Activated CD8-positive, alpha-beta memory T cell treated with anti-CD3 and anti-CD28 coated beads, Interleukin-2, amount 10 ng/mL, durations not matched to agents 7 days and 5 days (primary cell): ENCODE data around the gene EIF5. TPM values are rescaled to one million over a fixed set of nuclear protein-coding genes. Genes with fewer than 3 reads are reported as not detected.

Experiments used
- ATAC-seq: fragments of 150-1000 bp; cut with Tn5 transposase; one replicate; pipeline ENCODE4 v1.10.0; 2021; ENCODE audit warnings: moderate library complexity
- CTCF ChIA-PET: fragments of 350-600 bp; sonication (Branson Sonifier 250); formaldehyde crosslinking; loops from one replicate; lab custom pipeline; 2021; ENCODE audit warnings: antibody characterized with exemption; lab: Charles Lee
- DNase-seq: peaks from one replicate; pipeline ENCODE4 v3.0.0-alpha.2; 2020
- H3K27ac Mint-ChIP-seq: one replicate; pipeline ENCODE4 v1.8.0; 2021; ENCODE audit warnings: mild to moderate bottlenecking, mixed read lengths
- H3K27me3 Mint-ChIP-seq: one replicate; pipeline ENCODE4 v1.8.0; 2021; ENCODE audit warnings: mixed read lengths
- H3K36me3 Mint-ChIP-seq: one replicate; pipeline ENCODE4 v1.8.0; 2021; ENCODE audit warnings: mild to moderate bottlenecking, mixed read lengths
- H3K4me1 Mint-ChIP-seq: one replicate; pipeline ENCODE4 v1.8.0; 2021; ENCODE audit warnings: mixed read lengths
- H3K4me3 Mint-ChIP-seq: one replicate; pipeline ENCODE4 v1.8.0; 2021; ENCODE audit warnings: mild to moderate bottlenecking, moderate library complexity, mixed read lengths
- H3K9me3 Mint-ChIP-seq: one replicate; pipeline ENCODE4 v1.8.0; 2022; ENCODE audit warnings: low read depth, mixed read lengths
- total RNA-seq, 2 experiments: library from RNA; stranded (reverse); gene quantifications; one replicate each; pipeline ENCODE4 v1.2.3, GENCODE V29; 2021

Gene EIF5
- total RNA-seq, result 100 to 1,000 TPM; 187 to 255 TPM

DNA sequence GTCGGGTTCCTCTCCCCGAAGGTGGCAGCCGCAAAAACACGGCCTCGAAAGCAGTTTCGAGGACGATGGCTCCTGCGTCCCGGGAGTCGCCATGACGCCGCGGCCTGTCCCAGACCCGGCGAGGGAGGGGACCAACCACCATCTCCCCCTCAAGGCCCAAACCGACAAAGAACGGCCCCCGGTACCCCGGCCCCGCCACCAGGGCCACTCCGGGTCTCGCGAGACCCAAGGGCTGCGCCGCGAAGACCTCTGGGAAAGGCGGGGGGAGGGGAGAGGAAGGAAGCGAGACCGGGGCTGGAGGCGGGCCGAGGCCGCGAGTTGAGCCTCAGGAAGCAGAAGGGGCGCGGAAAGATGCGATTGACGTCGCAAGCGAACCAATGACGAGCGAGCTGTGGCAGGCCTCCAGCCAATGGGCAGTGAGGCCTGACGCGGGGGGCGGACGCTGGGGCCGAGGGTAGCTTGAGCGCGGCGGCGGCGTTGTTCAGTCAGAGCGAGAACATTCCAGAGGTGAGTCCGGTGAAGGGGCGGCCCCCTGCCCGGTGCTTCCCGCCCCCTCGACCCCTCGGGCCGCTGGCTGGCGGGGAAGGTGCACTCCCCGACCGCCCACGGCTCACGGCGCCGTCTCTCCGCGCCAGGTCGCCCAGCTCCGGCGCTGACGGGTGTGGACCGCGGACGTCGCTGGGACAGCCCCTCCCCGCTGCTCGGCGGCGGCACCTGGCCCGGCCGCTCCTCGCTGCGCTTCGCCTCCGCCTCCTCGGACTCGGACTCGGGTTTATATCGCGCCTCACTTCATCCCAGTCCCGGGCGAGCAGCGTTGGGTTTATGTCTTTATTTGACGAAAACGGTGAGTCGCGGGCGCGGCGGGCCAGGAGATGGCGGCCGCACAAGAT, at the start of gene EIF5:
EIF5 (plus strand) TSS at position 484 of the 890 bp plus-strand sequence. CDS start 1,624 bp downstream, outside the sequence.
- ATAC-seq (peak; percentile 94), DNase-seq (peak; percentile 99)
- H3K4me3 Mint-ChIP-seq, result peak within 1 kb of the TSS; percentile 95
- H3K4me1 Mint-ChIP-seq, result peaks cover 40% of the 10 kb centered on the region
- CTCF ChIA-PET, result interaction anchor here (0.8 to 3.3 kb wide), 3 partner anchors 57 to 229 kb away, joined by 3 to 17 read pairs (median 4); no protein-coding TSS in a partner anchor
- H3K27ac Mint-ChIP-seq, result peak within 1 kb of the TSS; percentile 92
- H3K27me3 Mint-ChIP-seq, result no peaks in the 10 kb centered on the region
- no peaks in the 10 kb centered on the region for H3K9me3 Mint-ChIP-seq
- peaks cover 43% of the 10 kb centered on the region for H3K36me3 Mint-ChIP-seq

DNA sequence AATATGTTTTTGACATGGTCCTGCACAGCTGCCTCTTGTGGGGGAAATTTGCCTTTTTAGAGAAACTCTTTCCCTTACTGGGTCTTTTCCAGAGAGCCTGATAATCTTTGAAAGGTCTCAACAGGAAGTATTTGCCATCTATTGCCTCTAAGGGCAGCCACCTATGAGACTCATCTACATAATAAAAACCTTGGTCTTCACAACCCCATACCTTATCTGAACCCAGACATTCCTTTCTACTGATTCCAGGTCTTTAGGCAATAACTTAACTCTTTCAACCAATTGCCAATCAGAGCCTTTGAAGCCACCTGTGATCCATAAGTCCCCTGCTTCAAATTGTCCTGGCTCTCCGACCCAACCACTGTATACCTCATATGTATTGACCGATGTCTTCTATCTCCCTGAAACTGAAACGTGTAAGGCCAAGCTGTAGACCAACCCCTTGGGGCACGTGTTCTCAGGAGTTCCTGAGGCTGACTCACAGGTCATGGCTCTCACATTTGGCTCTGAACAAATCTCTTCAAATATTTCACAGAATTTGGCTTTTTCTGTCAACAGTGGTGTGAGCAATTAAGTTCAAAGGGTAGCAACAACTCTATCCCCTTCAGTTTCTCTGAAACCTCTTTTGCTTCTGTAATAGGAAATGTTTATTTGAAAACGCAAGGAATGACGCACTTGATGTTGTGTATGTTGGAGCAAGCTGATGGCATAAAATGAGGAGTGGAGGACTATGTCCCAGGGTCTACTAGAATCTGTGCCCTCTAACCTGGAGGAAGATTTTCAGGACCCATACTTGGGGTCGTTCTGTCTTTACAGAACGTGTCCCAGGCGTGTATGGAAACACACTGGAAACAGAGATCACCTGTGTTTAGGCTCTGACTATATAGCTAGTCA, 49.2 kb upstream of the EIF5 start:
- ATAC-seq (no peak), DNase-seq (no peak)
- Mint-ChIP-seq H3K9me3 (no peaks in the 10 kb centered on the region), H3K27me3 (peaks cover 68% of the 10 kb centered on the region), H3K4me1 (peaks cover 5% of the 10 kb centered on the region), H3K4me3 (no peak overlapping the region), H3K36me3 (peaks cover 2% of the 10 kb centered on the region), H3K27ac (no peak overlapping the region)
- CTCF ChIA-PET, result no interaction called here

DNA sequence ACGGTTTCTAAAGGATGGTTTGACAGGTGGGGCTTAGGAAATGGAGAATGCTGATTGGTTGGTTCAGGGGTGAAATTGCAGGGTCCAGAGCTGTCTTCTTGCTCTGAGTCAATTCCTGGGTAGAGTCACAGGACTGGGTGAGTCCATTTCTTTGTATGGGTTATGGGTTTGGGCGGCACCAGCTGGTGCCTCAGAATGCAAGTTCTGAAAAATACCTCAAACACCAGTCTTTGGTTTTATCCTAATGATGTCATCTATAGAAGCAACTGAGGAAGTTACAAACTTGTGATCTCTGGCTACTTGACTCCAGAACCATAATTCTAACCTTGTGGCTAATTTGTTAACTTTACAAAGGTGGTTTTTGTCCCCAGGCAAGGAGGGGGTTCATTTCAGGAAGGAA, 47.6 kb upstream of the EIF5 start:
- peaks cover 5% of the 10 kb centered on the region for H3K4me1 Mint-ChIP-seq
- no peaks in the 10 kb centered on the region for H3K36me3 Mint-ChIP-seq
- H3K27ac Mint-ChIP-seq, result no peak overlapping the region
- no peak for ATAC-seq
- CTCF ChIA-PET, result interaction anchor here (1.0 kb wide), 1 partner anchor 182 kb away, joined by 3 read pairs; no protein-coding TSS in a partner anchor
- DNase-seq, result no peak
- H3K9me3 Mint-ChIP-seq, result no peaks in the 10 kb centered on the region
- peaks cover 56% of the 10 kb centered on the region for H3K27me3 Mint-ChIP-seq
- no peak overlapping the region for H3K4me3 Mint-ChIP-seq

DNA sequence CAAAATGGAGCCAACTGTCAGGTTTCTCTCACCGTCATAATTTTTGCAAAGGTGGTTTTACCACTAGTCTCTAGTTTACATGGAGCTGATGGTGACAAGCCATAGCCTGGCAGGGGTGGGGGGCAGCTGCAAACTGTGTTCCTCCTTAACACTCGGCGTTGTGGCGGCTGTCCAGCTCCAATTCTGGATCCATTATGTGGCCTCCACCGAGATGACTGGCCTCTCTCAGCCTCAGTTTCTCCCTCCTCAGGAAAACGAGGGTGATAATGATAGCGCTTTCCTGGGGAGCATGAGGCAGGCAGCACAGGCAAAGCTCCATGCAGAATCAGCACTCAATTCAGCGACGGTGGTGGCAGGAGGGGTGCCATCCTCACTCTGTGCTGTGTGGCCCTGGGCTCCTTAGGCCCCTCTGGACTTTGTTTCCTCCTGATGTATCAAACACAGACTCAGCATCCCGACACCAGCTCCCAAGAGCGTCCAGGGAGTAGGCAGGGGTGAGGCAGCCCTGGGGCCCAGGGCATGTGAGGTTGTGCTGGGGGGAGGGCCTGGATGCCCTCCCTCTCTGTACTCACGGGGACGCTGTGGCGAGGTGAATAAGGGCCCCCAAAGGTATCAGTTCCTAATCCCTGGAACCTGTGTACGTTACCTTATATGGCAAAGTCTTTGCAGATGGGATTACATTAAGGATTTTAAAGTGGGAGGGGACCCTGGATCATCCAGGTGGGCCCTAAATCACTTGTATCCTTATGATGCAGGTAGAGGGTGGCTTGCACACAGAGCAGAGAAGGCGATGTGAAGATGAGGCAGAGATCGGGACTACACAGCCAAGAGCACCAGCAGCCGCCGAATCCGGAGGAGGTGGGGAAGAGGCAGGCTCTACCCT, 46.8 kb upstream of the EIF5 start:
- no peak for ATAC-seq

DNA sequence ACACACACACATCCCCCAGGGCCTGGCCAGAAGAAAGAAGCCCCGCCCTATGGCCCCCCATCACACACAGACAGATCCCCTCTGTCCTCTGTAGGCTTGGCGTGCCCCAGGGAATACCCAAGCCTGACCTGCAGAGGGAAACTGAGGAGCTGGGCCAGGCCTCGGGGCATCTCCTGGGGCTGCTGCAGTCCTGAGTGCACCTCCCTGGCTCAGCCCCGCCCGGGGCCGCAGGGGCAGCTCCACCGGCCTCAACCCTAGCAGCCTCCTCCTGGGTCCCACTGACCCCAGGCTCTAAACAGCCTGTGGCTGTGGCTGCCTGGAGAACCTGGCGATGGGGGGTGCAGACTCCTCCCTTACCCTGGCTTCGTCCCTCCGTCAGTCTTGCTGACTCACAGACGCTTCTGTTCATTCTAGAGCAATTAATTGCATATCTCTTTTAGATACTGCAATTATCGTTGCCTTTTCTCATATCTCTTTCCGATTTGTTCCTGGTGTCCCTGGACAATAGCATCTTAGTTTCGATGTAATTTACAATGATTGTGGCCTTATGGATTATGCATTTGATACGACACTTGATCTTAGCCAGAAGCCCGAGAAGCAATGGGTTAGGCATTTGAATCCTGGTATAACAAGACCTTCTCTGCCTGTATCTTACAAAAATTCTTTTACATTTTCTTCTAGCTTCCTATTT, 45.8 kb upstream of the EIF5 start:
- Mint-ChIP-seq H3K36me3 (no peaks in the 10 kb centered on the region), H3K27me3 (peaks cover 53% of the 10 kb centered on the region), H3K27ac (no peak overlapping the region), H3K9me3 (no peaks in the 10 kb centered on the region), H3K4me3 (no peak overlapping the region), H3K4me1 (peaks cover 5% of the 10 kb centered on the region)
- DNase-seq (no peak), ATAC-seq (no peak)
- CTCF ChIA-PET, result interaction anchor here (1.5 kb wide), 1 partner anchor 183 kb away, joined by 6 read pairs; no protein-coding TSS in a partner anchor

More for the DNA sequence above, 46.8 kb upstream of the EIF5 start:
- DNase-seq, result no peak
- no peaks in the 10 kb centered on the region for H3K36me3 Mint-ChIP-seq
- no peak overlapping the region for H3K4me3 Mint-ChIP-seq
- peaks cover 55% of the 10 kb centered on the region for H3K27me3 Mint-ChIP-seq
- H3K4me1 Mint-ChIP-seq, result peaks cover 5% of the 10 kb centered on the region
- CTCF ChIA-PET, result interaction anchor here (0.6 kb wide), 1 partner anchor 9 kb away, joined by 3 read pairs; no protein-coding TSS in a partner anchor
- H3K27ac Mint-ChIP-seq, result no peak overlapping the region
- H3K9me3 Mint-ChIP-seq, result no peaks in the 10 kb centered on the region

DNA sequence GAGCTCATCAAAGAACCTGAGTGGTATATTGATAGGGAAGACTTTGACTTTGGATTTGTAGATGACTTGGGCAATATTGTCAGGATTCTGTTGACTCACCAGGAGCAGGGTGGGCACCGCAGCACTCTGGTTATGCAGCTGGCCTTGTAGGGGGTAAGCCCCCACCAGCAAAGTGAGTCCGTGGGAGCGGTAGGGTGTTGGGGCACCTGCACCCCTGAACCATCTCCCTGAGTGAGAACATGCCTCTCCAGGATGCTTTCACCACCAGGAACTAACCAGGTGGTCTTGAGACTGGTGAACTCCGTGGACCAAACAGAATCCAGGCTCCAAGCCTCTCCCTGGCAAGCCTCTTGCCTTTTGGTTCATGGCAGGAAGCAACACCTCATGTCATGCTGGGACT, 44.0 kb upstream of the EIF5 start:
- Mint-ChIP-seq H3K9me3 (no peaks in the 10 kb centered on the region), H3K4me1 (peaks cover 5% of the 10 kb centered on the region), H3K27ac (no peak overlapping the region), H3K4me3 (no peak overlapping the region), H3K27me3 (peaks cover 42% of the 10 kb centered on the region), H3K36me3 (no peaks in the 10 kb centered on the region)
- CTCF ChIA-PET, result interaction anchor here (0.7 to 1.7 kb wide), 3 partner anchors 185 to 245 kb away, joined by 3 to 6 read pairs (median 4); no protein-coding TSS in a partner anchor
- DNase-seq (no peak), ATAC-seq (no peak)

DNA sequence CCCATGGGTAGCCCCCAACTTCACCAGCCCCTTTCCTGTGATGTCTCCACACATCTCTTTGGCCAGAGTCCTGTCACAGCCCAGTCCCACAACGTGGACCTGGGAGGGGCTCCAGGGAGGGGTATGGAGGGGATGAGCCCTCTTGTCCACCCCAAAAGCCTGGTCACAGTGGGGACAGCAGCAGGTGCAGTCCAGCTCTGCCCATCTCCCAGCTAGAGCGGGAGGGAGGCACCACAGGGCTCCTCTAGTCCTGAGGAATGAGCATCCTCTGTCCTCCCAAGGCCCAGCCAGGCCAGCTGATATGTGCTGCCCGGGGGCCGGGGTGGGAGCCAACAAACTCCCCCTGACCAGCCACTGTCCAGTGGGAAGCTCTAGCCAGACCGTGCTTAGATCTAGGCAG, 43.5 kb upstream of the EIF5 start:
- no peaks in the 10 kb centered on the region for H3K36me3 Mint-ChIP-seq
- H3K4me3 Mint-ChIP-seq, result no peak overlapping the region
- H3K9me3 Mint-ChIP-seq, result no peaks in the 10 kb centered on the region
- peaks cover 42% of the 10 kb centered on the region for H3K27me3 Mint-ChIP-seq
- DNase-seq, result no peak
- no peak overlapping the region for H3K27ac Mint-ChIP-seq
- ATAC-seq, result no peak
- H3K4me1 Mint-ChIP-seq, result peaks cover 5% of the 10 kb centered on the region
- CTCF ChIA-PET, result interaction anchor here (0.9 to 4.7 kb wide), 3 partner anchors 185 to 216 kb away, joined by 3 to 63 read pairs (median 4); no protein-coding TSS in a partner anchor

DNA sequence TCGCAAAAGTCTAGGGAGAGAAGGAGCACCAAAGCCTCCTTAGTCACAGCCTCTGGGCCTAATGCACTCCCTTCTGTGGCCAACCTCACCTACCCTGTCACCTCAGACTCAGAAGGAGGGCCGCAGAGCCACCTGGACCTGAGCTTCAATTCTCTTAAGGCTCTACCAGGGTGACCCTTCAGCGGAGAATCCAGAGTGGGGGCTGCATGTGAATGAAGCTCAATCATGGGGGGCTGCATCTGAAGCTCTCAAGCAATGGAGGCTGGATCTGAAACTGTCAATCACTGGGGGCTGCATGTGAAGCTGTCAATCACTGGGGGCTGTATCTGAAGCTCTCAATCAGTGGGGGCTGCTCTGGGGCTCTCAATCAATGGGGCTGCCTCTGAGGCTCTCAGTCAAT, 43.1 kb upstream of the EIF5 start:
- Mint-ChIP-seq H3K27ac (no peak overlapping the region), H3K36me3 (no peaks in the 10 kb centered on the region), H3K9me3 (no peaks in the 10 kb centered on the region), H3K27me3 (peaks cover 39% of the 10 kb centered on the region), H3K4me3 (no peak overlapping the region), H3K4me1 (peaks cover 5% of the 10 kb centered on the region)
- CTCF ChIA-PET, result interaction anchor here (0.8 to 4.7 kb wide), 4 partner anchors 186 to 266 kb away, joined by 3 to 63 read pairs (median 4); no protein-coding TSS in a partner anchor
- ATAC-seq (no peak), DNase-seq (no peak)

DNA sequence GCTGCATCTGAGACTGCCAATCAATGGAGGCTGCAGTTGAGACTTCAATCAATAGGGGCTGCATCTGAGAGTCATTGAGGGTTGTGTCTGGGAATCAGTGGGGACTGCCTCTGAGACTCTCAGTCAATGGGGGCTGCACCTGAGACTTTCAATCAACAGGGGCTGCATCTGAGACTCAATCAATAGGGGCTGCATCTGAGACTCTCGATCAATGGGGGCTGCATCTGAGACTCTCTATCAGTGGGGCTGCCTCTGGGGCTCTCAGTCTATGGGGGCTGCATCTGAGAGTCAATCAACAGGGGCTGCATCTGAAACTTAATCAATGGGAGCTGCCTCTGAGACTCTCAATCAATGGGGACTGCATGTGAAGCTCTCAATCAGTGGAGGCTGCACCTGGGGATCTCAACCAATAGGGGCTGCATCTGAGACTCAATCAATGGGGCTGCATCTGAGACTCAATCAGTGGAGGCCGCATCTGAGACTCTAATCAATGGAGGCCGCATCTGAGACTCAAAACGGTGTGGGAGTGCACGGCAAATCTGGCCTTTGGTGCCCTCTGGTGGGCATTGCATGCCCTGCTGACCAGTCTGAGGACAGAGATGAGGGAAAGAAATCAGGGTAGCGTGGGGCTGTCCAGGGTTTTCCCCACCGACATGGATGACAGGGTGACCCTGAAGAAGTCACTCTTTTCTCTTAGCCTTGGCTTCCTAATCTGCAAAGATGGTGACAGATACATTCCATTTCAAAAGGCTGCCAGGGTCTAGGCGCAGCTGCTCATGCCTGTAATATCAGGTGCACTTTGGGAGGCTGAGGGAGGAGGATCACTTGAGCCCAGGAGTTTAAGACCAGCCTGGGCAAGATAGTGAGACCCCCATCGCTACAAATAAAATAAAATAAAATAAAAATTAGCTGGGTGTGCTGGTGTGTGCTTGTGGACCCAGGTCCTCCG, 41.3 kb upstream of the EIF5 start:
- CTCF ChIA-PET, result interaction anchor here (0.7 to 4.7 kb wide), 10 partner anchors 19 to 218 kb away, joined by 3 to 63 read pairs (median 3); no protein-coding TSS in a partner anchor
- Mint-ChIP-seq H3K27ac (no peak overlapping the region), H3K4me3 (no peak overlapping the region), H3K27me3 (peaks cover 26% of the 10 kb centered on the region), H3K36me3 (no peaks in the 10 kb centered on the region), H3K4me1 (no peaks in the 10 kb centered on the region), H3K9me3 (no peaks in the 10 kb centered on the region)
- DNase-seq (peak; percentile 81), ATAC-seq (peak; percentile 95)

DNA sequence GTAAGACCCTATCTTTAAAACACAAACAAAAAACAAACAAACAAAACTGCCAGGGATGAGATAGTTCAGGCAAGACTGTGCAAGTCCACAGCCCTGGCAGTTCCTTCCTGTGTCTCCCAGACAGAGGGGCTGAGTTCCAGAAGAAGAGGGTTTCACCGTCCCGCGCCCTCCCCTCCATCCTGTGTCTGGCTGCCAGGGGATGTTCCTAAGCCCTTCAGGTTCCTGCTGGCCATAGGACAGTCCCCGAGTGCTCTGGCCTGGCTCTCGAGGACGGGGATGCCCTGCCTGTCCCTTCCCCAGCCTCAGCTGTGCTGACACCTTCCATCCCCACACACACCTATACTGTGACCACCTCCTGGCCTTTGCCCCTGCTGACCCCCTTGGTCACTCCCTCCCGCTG, 40.6 kb upstream of the EIF5 start:
- H3K4me3 Mint-ChIP-seq, result no peak overlapping the region
- ATAC-seq, result no peak
- no peaks in the 10 kb centered on the region for H3K9me3 Mint-ChIP-seq
- no peaks in the 10 kb centered on the region for H3K4me1 Mint-ChIP-seq
- H3K27me3 Mint-ChIP-seq, result peaks cover 24% of the 10 kb centered on the region
- no peak overlapping the region for H3K27ac Mint-ChIP-seq
- CTCF ChIA-PET, result interaction anchor here (0.8 to 4.7 kb wide), 7 partner anchors 18 to 218 kb away, joined by 3 to 63 read pairs (median 3); no protein-coding TSS in a partner anchor
- H3K36me3 Mint-ChIP-seq, result no peaks in the 10 kb centered on the region
- no peak for DNase-seq

DNA sequence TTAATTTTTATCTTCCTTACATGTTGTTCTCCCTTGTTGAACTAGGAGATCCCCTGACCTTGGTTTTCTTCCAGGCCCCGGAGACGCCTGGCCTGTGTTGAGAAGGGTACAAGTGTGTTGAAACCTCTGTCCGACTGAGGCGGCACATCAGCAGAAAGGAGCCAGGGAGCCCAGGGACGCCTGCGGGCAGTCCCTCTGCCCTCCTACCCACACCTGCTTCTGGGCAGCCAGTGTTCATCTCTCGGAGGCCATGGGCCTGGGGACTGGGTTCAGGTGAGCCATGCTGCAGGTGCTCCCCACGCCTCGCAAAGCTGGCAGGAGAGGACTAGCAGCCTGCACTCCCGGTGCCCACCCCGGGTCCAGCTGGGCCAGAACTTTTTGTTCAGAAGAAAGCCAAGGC, 39.9 kb upstream of the EIF5 start:
- Mint-ChIP-seq H3K4me3 (no peak overlapping the region), H3K36me3 (no peaks in the 10 kb centered on the region), H3K4me1 (no peaks in the 10 kb centered on the region), H3K27ac (no peak overlapping the region), H3K27me3 (peaks cover 21% of the 10 kb centered on the region), H3K9me3 (no peaks in the 10 kb centered on the region)
- ATAC-seq (no peak), DNase-seq (no peak)
- CTCF ChIA-PET, result interaction anchor here (1.1 to 4.7 kb wide), 3 partner anchors 12 to 218 kb away, joined by 3 to 63 read pairs (median 4); no protein-coding TSS in a partner anchor
